Fibroblast of pulmonary artery (primary cell): ENCODE measurements around the gene COMMD7.

Experiments used
- DNase-seq: peaks from one replicate; pipeline ENCODE4 v3.0.0-alpha.2; 2010; ENCODE audit warnings: low read depth
- H3K4me3 ChIP-seq: replicated peaks from 2 replicates; pipeline ENCODE4 v1.5.1; 2011; ENCODE audit warnings: low read depth, mild to moderate bottlenecking, control low read depth, low read length, moderate library complexity
- CTCF ChIP-seq: IDR thresholded peaks from 2 replicates; pipeline ENCODE4 v1.5.1; 2011; ENCODE audit warnings: mild to moderate bottlenecking, control low read depth, low read length, inconsistent platforms; ENCODE audit errors: missing control alignments

The COMMD7 gene

GRCh38 chr20:32656827-32657226 is 86.4 kb downstream of the COMMD7 start:
- DNase-seq = no peak
- no peak for TF ChIP-seq CTCF
- no peak overlapping the region for H3K4me3 ChIP-seq

DNA sequence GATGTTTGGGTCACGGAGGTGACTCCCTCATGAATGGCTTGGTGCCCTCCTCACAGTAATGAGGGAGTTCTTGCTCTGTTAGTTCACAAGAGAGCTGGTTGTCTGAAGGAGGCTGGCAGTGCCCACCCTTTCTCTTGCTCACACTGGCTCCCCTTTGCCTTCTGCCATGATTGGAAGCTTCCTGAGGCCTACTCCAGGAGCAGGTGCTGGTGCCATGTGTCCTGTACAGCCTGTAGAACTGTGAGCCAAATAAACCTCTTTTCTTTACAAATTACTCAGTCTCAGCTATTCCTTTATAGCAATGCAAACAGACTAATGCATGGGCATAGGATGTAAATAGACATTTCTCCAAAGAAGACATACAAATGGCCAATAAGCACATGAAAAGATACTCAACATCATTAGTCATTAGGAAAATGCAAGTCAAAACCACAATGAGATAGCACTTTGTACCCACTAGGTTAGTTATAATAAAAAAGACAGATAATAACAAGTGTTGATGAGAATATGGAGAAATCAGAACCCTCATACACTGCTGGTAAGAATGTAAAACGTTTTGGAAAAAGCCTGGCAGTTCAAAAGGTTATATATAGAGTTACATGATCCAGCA is 87.3 kb downstream of the COMMD7 start:
- no peak for DNase-seq
- no peak overlapping the region for H3K4me3 ChIP-seq
- no peak for TF ChIP-seq CTCF

GRCh38 chr20:32652739-32653526 is 90.3 kb downstream of the COMMD7 start:
- peak; percentile 89 for TF ChIP-seq CTCF
- no peak overlapping the region for H3K4me3 ChIP-seq

More at GRCh38 chr20:32652739-32653526, 90.3 kb downstream of the COMMD7 start:
- DNase-seq = peak; percentile 84
